ENCODE results near the gene CTU1. TPM values are rescaled to one million over a fixed set of nuclear protein-coding genes. Genes with fewer than 3 reads are reported as not detected.
"Not testable (repeated sequence)": the region's sequence is repeated elsewhere in the genome, so short reads cannot be mapped to it uniquely, and the experiment has no call there.

Gene CTU1
- total RNA-seq, 1 donor from 2014 or later, result 9.3 TPM

DNA sequence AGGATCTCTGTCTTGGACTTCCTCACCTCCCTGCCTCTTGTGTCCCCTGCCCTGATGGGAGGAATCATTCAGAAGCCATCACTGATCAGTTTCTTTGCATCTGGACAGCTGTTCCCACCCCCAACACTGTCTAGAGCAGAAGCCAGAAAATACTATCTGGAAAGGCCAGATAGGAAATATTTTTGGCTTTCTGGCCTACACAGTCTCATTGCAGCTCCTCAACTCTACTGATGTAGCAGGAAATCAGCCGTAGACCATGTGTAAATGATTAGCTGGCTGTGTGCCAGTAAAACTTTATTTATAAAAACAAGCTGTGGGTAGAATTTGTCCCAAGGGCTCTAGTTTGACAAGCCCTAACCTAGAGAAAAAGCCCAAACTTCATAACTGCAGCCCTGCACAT is 39.5 kb upstream of the CTU1 start:
- H3K9me3 Mint-ChIP-seq, result no peaks in the 10 kb centered on the region
- TF ChIP-seq, protein P1, sequence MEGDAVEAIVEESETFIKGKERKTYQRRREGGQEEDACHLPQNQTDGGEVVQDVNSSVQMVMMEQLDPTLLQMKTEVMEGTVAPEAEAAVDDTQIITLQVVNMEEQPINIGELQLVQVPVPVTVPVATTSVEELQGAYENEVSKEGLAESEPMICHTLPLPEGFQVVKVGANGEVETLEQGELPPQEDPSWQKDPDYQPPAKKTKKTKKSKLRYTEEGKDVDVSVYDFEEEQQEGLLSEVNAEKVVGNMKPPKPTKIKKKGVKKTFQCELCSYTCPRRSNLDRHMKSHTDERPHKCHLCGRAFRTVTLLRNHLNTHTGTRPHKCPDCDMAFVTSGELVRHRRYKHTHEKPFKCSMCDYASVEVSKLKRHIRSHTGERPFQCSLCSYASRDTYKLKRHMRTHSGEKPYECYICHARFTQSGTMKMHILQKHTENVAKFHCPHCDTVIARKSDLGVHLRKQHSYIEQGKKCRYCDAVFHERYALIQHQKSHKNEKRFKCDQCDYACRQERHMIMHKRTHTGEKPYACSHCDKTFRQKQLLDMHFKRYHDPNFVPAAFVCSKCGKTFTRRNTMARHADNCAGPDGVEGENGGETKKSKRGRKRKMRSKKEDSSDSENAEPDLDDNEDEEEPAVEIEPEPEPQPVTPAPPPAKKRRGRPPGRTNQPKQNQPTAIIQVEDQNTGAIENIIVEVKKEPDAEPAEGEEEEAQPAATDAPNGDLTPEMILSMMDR (conservative IDR thresholded peaks at IDR 0.05), result no peak
- no peak overlapping the region for H3K4me3 Mint-ChIP-seq
- peaks cover 23% of the 10 kb centered on the region for H3K27me3 Mint-ChIP-seq
- DNase-seq (ENCODE audit: extremely low spot score, unreplicated experiment), result no peak
- no peak overlapping the region for H3K27ac Mint-ChIP-seq
- no peaks in the 10 kb centered on the region for H3K4me1 Mint-ChIP-seq (ENCODE audit: unreplicated experiment)
- H3K36me3 Mint-ChIP-seq, result no peaks in the 10 kb centered on the region

- Mint-ChIP-seq H3K27me3 (peaks cover 18% of the 10 kb centered on the region), H3K9me3 (no peaks in the 10 kb centered on the region), H3K4me1 (ENCODE audit: unreplicated experiment) (no peaks in the 10 kb centered on the region), H3K27ac (no peak overlapping the region), H3K4me3 (no peak overlapping the region), H3K36me3 (no peaks in the 10 kb centered on the region)
- no peak for DNase-seq (ENCODE audit: extremely low spot score, unreplicated experiment)
- TF ChIP-seq, protein P1 (conservative IDR thresholded peaks at IDR 0.05), result no peak
Measured at GRCh38 chr19:51146751-51147150, 38.5 kb upstream of the CTU1 start.

GRCh38 chr19:51145916-51146493 is 37.8 kb upstream of the CTU1 start:
- DNase-seq (ENCODE audit: extremely low spot score, unreplicated experiment), result no peak

GRCh38 chr19:51144482-51145045 is 36.4 kb upstream of the CTU1 start:
- peaks cover 26% of the 10 kb centered on the region for H3K27me3 Mint-ChIP-seq
- DNase-seq (ENCODE audit: extremely low spot score, unreplicated experiment), result no peak
- no peaks in the 10 kb centered on the region for H3K9me3 Mint-ChIP-seq
- H3K36me3 Mint-ChIP-seq, result no peaks in the 10 kb centered on the region
- no peak overlapping the region for H3K27ac Mint-ChIP-seq
- TF ChIP-seq, protein P1 (conservative IDR thresholded peaks at IDR 0.05), result no peak
- H3K4me3 Mint-ChIP-seq, result no peak overlapping the region
- H3K4me1 Mint-ChIP-seq (ENCODE audit: unreplicated experiment), result no peaks in the 10 kb centered on the region

More at GRCh38 chr19:51145916-51146493, 37.8 kb upstream of the CTU1 start:
- TF ChIP-seq, protein P1 (conservative IDR thresholded peaks at IDR 0.05), result no peak
- peaks cover 23% of the 10 kb centered on the region for H3K27me3 Mint-ChIP-seq
- H3K4me3 Mint-ChIP-seq, result no peak overlapping the region
- H3K4me1 Mint-ChIP-seq (ENCODE audit: unreplicated experiment), result no peaks in the 10 kb centered on the region
- H3K9me3 Mint-ChIP-seq, result no peaks in the 10 kb centered on the region
- H3K27ac Mint-ChIP-seq, result no peak overlapping the region
- no peaks in the 10 kb centered on the region for H3K36me3 Mint-ChIP-seq

DNA sequence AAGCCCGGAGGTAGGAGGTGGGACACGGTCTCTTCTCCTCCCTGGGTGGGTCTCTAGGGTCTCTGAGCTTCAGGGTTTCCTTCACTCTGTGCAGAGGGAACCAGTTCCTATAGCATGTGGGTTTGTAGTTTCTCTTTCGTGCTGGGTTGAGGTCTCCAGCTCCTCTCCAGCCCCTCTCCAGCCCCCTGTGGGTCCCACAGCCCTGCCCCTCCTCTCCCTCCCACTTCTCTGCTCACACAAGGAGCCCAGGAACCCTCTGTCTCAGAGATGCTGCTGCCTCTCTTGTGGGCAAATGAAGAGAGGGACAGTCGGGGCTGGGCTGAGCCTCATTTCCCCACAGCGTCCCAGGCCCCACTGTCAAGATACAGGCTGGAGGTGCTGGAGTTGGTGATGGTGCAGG is 35.3 kb upstream of the CTU1 start:
- Mint-ChIP-seq H3K27ac (no peak overlapping the region), H3K27me3 (peaks cover 35% of the 10 kb centered on the region), H3K4me1 (ENCODE audit: unreplicated experiment) (no peaks in the 10 kb centered on the region), H3K36me3 (no peaks in the 10 kb centered on the region), H3K4me3 (no peak overlapping the region), H3K9me3 (no peaks in the 10 kb centered on the region)
- TF ChIP-seq, protein P1 (conservative IDR thresholded peaks at IDR 0.05), result no peak
- DNase-seq (ENCODE audit: extremely low spot score, unreplicated experiment), result no peak

DNA sequence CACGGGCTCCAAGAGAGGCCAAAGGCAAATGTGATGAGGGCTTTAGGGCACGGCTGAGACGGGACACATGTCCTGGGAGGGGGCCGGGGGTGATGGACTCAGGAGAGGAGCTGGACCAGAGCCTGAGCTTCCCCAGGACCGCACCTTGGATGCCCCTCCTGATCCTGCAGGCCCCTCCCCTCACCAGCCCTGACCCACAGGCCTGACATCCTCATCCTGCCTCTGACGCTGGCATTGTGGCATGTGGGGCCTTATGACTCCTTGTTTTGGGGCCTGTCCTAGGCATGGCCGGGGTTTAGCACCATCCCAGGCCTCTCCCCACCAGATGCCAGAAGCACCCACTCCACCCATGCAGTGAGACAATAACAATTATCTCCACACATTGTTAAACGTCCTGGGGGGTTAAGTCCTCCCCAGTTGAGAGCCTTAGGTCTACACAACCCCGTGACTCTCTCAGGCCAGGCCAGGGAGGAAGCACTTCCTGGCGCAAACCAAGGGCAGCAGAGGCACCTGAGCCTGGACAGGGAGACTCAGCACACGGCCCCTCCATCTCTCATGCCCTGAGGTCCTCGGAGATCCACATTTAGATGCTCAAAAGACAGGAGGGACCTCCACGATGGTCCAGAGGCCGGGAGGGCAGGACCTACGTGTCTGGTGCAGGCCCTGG is 34.7 kb upstream of the CTU1 start:
- DNase-seq (ENCODE audit: extremely low spot score, unreplicated experiment); H3K36me3 Mint-ChIP-seq; H3K4me3 Mint-ChIP-seq; H3K9me3 Mint-ChIP-seq; H3K27ac Mint-ChIP-seq; H3K4me1 Mint-ChIP-seq (ENCODE audit: unreplicated experiment): not testable (repeated sequence)
- peaks cover 35% of the 10 kb centered on the region for H3K27me3 Mint-ChIP-seq

Data from type B pancreatic cell (in vitro differentiated cells).